Neural crest cell (in vitro differentiated cells): ENCODE data around the gene KCNS1. TPM values are rescaled to one million over a fixed set of nuclear protein-coding genes. Genes with fewer than 3 reads are reported as not detected.

ENCODE experiments used
- DNase-seq: peaks from one replicate; pipeline ENCODE4 v3.0.0; 2021; ENCODE audit warnings: low read depth, mixed read lengths, low spot score
- H3K27ac Mint-ChIP-seq: one replicate; pipeline ENCODE4 v1.8.0; 2021; ENCODE audit warnings: mild to moderate bottlenecking, mixed read lengths; ENCODE audit not compliant: unreplicated experiment
- H3K27me3 Mint-ChIP-seq: 2 replicates; pipeline ENCODE4 v1.8.0; 2021; ENCODE audit warnings: low read depth, mild to moderate bottlenecking, mixed read lengths
- H3K36me3 Mint-ChIP-seq: 2 replicates; pipeline ENCODE4 v1.8.0; 2021; ENCODE audit warnings: low read depth, mild to moderate bottlenecking, mixed read lengths
- H3K4me1 Mint-ChIP-seq: 2 replicates; pipeline ENCODE4 v1.8.0; 2021; ENCODE audit warnings: mixed read lengths
- H3K4me3 Mint-ChIP-seq: one replicate; pipeline ENCODE4 v1.8.0; 2021; ENCODE audit warnings: mild to moderate bottlenecking, mixed read lengths
- H3K9me3 Mint-ChIP-seq: 2 replicates; pipeline ENCODE4 v1.8.0; 2021; ENCODE audit warnings: mixed read lengths
- total RNA-seq: library from RNA; stranded (reverse); gene quantifications from 2 replicates; pipeline ENCODE4 v1.2.1, GENCODE V29; 2021
- TF ChIP-seq, protein P1 (sequence below): fragments of 200-600 bp; sonication (generic); conservative IDR thresholded peaks from 2 replicates; pipeline ENCODE4 v1.5.0; 2021; ENCODE audit warnings: antibody characterized with exemption, mild to moderate bottlenecking

KCNS1 gene
- total RNA-seq, 1 donor from 2014 or later = not detected

DNA sequence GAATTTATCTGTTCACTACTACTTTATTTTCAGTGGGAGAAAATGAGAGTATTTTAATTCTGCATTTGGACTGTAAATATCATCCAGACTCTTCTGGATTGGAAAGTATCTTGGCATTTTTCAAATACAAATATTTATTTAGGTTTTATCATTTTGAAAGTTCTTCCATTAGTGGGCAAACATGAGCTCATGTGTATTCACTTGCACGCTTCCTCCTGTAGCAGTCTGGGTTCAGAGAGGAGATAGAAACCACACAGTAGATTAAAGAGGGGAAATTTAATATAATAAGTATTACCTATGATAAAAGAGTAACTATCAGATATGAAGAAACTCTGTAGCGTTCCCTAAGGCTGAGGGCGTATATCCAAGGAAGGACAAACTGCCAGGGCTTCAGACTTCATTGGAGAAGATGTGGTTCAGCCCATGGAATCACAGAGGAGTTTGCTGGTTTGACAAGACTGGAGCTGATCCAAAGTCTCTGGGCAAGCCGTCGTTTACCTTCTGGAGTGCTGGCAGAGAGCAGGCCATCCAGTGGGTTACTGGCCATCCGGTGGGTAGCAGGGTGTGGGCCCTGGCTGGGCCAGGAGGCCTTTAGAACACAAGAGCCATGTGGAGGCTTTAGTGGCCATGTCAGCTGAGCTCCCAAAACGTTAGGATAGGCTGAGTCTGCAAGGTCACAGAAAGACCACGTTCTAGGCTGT is 44.3 kb downstream of the KCNS1 start:
- no peak for DNase-seq
- Mint-ChIP-seq H3K27me3 (no peaks in the 10 kb centered on the region), H3K36me3 (peaks cover 2% of the 10 kb centered on the region), H3K9me3 (no peaks in the 10 kb centered on the region), H3K4me3 (no peak overlapping the region), H3K4me1 (peaks cover 49% of the 10 kb centered on the region), H3K27ac (no peak overlapping the region)
- TF ChIP-seq, protein P1, sequence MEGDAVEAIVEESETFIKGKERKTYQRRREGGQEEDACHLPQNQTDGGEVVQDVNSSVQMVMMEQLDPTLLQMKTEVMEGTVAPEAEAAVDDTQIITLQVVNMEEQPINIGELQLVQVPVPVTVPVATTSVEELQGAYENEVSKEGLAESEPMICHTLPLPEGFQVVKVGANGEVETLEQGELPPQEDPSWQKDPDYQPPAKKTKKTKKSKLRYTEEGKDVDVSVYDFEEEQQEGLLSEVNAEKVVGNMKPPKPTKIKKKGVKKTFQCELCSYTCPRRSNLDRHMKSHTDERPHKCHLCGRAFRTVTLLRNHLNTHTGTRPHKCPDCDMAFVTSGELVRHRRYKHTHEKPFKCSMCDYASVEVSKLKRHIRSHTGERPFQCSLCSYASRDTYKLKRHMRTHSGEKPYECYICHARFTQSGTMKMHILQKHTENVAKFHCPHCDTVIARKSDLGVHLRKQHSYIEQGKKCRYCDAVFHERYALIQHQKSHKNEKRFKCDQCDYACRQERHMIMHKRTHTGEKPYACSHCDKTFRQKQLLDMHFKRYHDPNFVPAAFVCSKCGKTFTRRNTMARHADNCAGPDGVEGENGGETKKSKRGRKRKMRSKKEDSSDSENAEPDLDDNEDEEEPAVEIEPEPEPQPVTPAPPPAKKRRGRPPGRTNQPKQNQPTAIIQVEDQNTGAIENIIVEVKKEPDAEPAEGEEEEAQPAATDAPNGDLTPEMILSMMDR = no peak

DNA sequence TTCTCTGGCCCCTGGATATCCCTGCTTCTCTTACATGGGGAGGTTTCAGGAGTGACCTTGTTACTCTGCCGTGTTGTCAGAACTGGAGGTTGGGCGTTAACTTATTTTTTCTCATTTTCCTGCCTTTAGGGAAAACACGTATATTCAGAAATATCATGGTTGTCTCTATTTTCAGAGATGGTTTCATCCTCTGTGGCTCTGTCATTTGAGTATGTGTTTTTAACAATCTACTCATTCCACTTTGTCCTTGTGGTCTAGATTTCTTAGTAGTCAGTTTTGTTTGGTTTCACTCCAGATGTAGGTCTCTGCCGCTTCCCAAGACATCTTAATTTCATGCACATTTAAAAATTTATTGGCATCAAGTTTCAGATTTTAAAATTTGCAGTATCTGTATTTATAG is 45.9 kb downstream of the KCNS1 start:
- H3K27ac Mint-ChIP-seq = no peak overlapping the region
- H3K9me3 Mint-ChIP-seq = no peaks in the 10 kb centered on the region
- no peak for DNase-seq
- TF ChIP-seq, protein P1 = no peak
- no peak overlapping the region for H3K4me3 Mint-ChIP-seq
- H3K27me3 Mint-ChIP-seq = no peaks in the 10 kb centered on the region
- peaks cover 2% of the 10 kb centered on the region for H3K36me3 Mint-ChIP-seq
- H3K4me1 Mint-ChIP-seq = peaks cover 60% of the 10 kb centered on the region

DNA sequence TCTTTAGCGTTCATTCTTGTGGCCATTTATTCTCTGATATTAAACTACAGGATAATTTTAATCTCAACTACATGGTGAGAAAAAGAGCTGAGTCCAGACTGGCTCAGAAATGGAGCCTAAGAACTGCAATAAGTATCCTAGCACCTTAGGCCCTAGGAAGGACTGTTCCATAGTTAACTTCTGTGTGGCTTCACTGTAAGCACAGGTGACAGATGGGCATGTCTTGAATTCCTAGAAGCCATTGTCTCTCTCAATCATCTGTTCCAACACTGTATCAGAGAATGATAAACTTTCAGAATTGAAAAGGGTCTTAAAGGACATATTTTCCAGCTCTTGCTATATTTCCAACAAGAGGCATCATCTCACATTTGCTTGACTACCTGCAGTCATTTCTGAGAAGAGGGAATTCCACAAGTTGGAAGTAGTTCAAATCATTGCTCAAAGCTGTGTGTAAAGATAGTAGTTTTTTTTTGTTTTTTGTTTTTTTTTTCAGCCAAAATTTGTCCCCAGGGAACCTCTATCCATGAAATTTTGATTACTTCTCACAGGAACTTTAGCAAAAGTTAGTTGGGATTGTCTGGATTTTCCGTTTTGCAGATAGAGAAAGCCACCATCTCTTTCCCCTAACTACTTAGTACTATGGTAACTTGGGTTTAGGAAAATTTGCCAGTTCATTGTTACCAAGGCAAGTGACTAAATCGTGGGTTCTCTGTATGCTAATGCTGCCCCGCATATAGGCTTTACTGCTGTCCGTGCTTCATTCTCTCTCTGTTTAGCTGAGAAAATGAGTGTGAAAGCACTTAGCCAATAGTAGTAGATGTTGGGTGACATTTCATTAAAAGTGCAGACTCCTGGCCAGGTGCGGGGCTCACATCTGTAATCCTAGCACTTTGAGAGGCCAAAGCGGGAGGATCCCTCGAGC is 47.2 kb downstream of the KCNS1 start:
- no peak for DNase-seq
- H3K4me1 Mint-ChIP-seq = peaks cover 64% of the 10 kb centered on the region
- peaks cover 2% of the 10 kb centered on the region for H3K36me3 Mint-ChIP-seq
- peak overlapping the region; percentile 24 for H3K4me3 Mint-ChIP-seq
- TF ChIP-seq, protein P1 = no peak
- H3K27me3 Mint-ChIP-seq = no peaks in the 10 kb centered on the region
- peak overlapping the region; percentile 81 for H3K27ac Mint-ChIP-seq
- H3K9me3 Mint-ChIP-seq = no peaks in the 10 kb centered on the region

DNA sequence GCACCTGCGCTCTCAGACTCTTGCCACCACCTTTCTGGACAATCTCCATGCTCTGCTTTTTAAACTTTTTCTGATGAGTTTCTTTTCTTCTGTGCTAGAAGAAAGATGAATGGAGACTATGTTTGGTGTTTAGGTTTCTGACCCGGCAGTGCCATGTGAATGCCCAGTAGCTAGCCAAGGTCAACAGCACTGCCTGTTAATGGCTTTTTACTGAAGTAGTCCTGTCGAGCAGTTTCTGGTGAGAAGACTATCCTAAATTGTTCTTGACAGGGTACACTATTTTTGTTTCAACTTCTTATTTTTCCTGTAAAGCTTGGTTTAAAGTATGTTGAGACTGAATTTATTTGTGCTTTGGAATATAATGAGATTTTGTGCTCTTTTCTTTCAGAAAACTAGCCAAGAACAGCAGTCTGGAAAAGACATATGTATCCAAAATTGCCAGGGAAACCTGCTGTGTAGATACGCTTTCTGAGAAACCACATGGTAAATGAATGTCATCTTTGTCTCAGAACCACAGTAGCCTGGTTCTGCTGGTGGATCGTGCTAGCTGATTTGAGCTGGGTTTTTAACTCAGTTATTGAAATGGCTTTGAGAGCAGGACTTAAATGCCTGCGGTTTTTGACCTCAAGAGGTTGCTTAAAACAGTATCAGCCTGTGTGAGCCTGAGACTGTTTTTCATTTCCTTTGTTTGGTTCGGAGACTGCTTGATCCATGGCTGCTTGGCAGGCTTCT is 48.1 kb downstream of the KCNS1 start:
- TF ChIP-seq, protein P1 = no peak
- H3K27me3 Mint-ChIP-seq = no peaks in the 10 kb centered on the region
- peak overlapping the region; percentile 81 for H3K27ac Mint-ChIP-seq
- no peak for DNase-seq
- no peaks in the 10 kb centered on the region for H3K9me3 Mint-ChIP-seq
- H3K36me3 Mint-ChIP-seq = peaks cover 2% of the 10 kb centered on the region
- H3K4me3 Mint-ChIP-seq = peak overlapping the region; percentile 56
- H3K4me1 Mint-ChIP-seq = peaks cover 58% of the 10 kb centered on the region
